HCT116 (cell line): ENCODE results near the gene IYD.

Experiments
- CTCF ChIP-seq, 3 experiments: fragments of 200-600 bp in 1 of 3; sonication (generic) in 1 of 3; IDR thresholded peaks in 2 of 3; conservative IDR thresholded peaks in 1 of 3; 2 replicates each; pipeline ENCODE4 v1.5.1; 2012 to 2017; ENCODE audit warnings: low read depth in 2 of 3, low read length in 2 of 3, antibody characterized with exemption in 1 of 3, borderline replicate concordance in 1 of 3, control low read depth in 1 of 3, mild to moderate bottlenecking in 1 of 3, mixed read lengths in 1 of 3, mixed run types in 1 of 3, moderate library complexity in 1 of 3; ENCODE audit not compliant: insufficient read depth in 1 of 3
- EZH2 ChIP-seq: fragments of 200-600 bp; sonication (generic); IDR thresholded peaks from 2 replicates; pipeline ENCODE4 v1.6.1; 2017; ENCODE audit warnings: antibody characterized with exemption, mixed run types
- FOSL1 ChIP-seq: IDR thresholded peaks from 2 replicates; pipeline ENCODE4 v1.6.1; 2012; ENCODE audit warnings: low read depth
- POLR2A ChIP-seq: IDR thresholded peaks from 2 replicates; pipeline ENCODE4 v1.7.0; 2011; ENCODE audit warnings: borderline replicate concordance; ENCODE audit not compliant: insufficient read depth, insufficient read length; ENCODE audit errors: extremely low read depth
- REST ChIP-seq: IDR thresholded peaks from 2 replicates; pipeline ENCODE4 v1.6.1; 2012; ENCODE audit warnings: low read depth
- SIN3A ChIP-seq: IDR thresholded peaks from 2 replicates; pipeline ENCODE4 v1.6.1; 2012; ENCODE audit warnings: low read depth
- YY1 ChIP-seq: IDR thresholded peaks from 2 replicates; pipeline ENCODE4 v1.6.1; 2011; ENCODE audit warnings: low read length, low read depth, moderate library complexity, mild to moderate bottlenecking; ENCODE audit not compliant: insufficient replicate concordance; ENCODE audit errors: extremely low read depth

- TF ChIP-seq POLR2A (no peak), FOSL1 (no peak), CTCF (IDR thresholded peaks at IDR 0.05 in 2 of 3, conservative IDR thresholded peaks at IDR 0.05 in 1 of 3; ENCODE audit: borderline replicate concordance in 1 of 3, insufficient read depth in 1 of 3, low read depth in 2 of 3, low read length in 2 of 3) (no peak), SIN3A (no peak), EZH2 (no peak), REST (no peak), YY1 (no peak)
Measured at GRCh38 chr6:150328744-150329405, 39.9 kb upstream of the IYD start.
